ENCODE results near the gene PBRM1. TPM values are rescaled to one million over a fixed set of nuclear protein-coding genes. Genes with fewer than 3 reads are reported as not detected.
A peak's percentile ranks its signal among the peaks of the same experiment; 100 is the strongest.

Gene PBRM1
- total RNA-seq, 4 donors from 2014 or later, result 60.3 to 335 (median 134) TPM

- intact Hi-C loops (cut with DNase I; ENCODE audit: low total_unique reads) (no loop called here), in situ Hi-C loops (cut with MboI; ENCODE audit: low pct_ligation_motif_present in 1 of 4, low pct_unique_long_range_greater_than_20kb in 1 of 4, low sequenced_read_pairs in 3 of 4) (no loop called here)
- H3K36me3 ChIP-seq, result no peaks in the 10 kb centered on the region
- no peaks in the 10 kb centered on the region for H3K9me3 ChIP-seq
- peaks cover 16 to 41% (median 26%) of the 10 kb centered on the region in 4 donors for H3K4me1 ChIP-seq
- peak overlapping the region; percentile 49 to 69 (median 54) for H3K4me3 ChIP-seq
- TF ChIP-seq EP300 (IDR thresholded peaks at IDR 0.05; ENCODE audit: low read depth), result no peak
- no peak for TF ChIP-seq POLR2A (IDR thresholded peaks at IDR 0.05)
- TF ChIP-seq CTCF (IDR thresholded peaks at IDR 0.05), result no peak
- TF ChIP-seq POLR2AphosphoS5 (IDR thresholded peaks at IDR 0.05), result no peak
- WGBS, 2 donors (ENCODE audit: low coverage in 1 of 2), result 3% methylated on average over 37 of the region's 78 CpGs; no CpG with 5 or more reads in 1 of the 2 donors
- peak overlapping the region; percentile 11 to 58 (median 46) for H3K27ac ChIP-seq
- DNase-seq, result peak; percentile 40
- H3K27me3 ChIP-seq, result no peaks in the 10 kb centered on the region
These were observed 152.7 kb downstream of the PBRM1 start for GRCh38 chr3:52532838-52533622.

GRCh38 chr3:52532517-52532837 is 153.2 kb downstream of the PBRM1 start:
- Histone ChIP-seq H3K36me3 (no peaks in the 10 kb centered on the region), H3K4me3 (peak overlapping the region; percentile 49 to 69 (median 54)), H3K9me3 (no peaks in the 10 kb centered on the region), H3K27me3 (no peaks in the 10 kb centered on the region), H3K4me1 (peaks cover 11 to 35% (median 21%) of the 10 kb centered on the region in 4 donors), H3K27ac (peak overlapping the region in 3 of 4 donors; percentile 43 to 58 (median 48))
- peak; percentile 62 for DNase-seq
- 38 to 44% methylated on average over 2 to 5 of the region's 5 CpGs for WGBS, 2 donors (ENCODE audit: low coverage in 1 of 2)
- no peak for TF ChIP-seq CTCF (IDR thresholded peaks at IDR 0.05)
- TF ChIP-seq POLR2A (IDR thresholded peaks at IDR 0.05), result no peak
- no peak for TF ChIP-seq POLR2AphosphoS5 (IDR thresholded peaks at IDR 0.05)
- no peak for TF ChIP-seq EP300 (IDR thresholded peaks at IDR 0.05; ENCODE audit: low read depth)
- in situ Hi-C loops (cut with MboI; ENCODE audit: low pct_ligation_motif_present in 1 of 4, low pct_unique_long_range_greater_than_20kb in 1 of 4, low sequenced_read_pairs in 3 of 4) (no loop called here), intact Hi-C loops (cut with DNase I; ENCODE audit: low total_unique reads) (no loop called here)

- Histone ChIP-seq H3K36me3 (no peaks in the 10 kb centered on the region), H3K4me3 (no peak overlapping the region), H3K27ac (no peak overlapping the region), H3K27me3 (no peaks in the 10 kb centered on the region), H3K9me3 (no peaks in the 10 kb centered on the region), H3K4me1 (peaks cover 8 to 30% (median 19%) of the 10 kb centered on the region in 4 donors)
- in situ Hi-C loops (cut with MboI; ENCODE audit: low pct_ligation_motif_present in 1 of 4, low pct_unique_long_range_greater_than_20kb in 1 of 4, low sequenced_read_pairs in 3 of 4), result no loop called here
- no peak for DNase-seq
- WGBS, 2 donors (ENCODE audit: low coverage in 1 of 2), result 91% methylated on average over 12 of the region's 14 CpGs; no CpG with 5 or more reads in 1 of the 2 donors
- TF ChIP-seq POLR2A (IDR thresholded peaks at IDR 0.05) (no peak), POLR2AphosphoS5 (IDR thresholded peaks at IDR 0.05) (no peak), EP300 (IDR thresholded peaks at IDR 0.05; ENCODE audit: low read depth) (no peak), CTCF (IDR thresholded peaks at IDR 0.05) (no peak)
- intact Hi-C loops (cut with DNase I; ENCODE audit: low total_unique reads), result no loop called here
These were observed 153.7 kb downstream of the PBRM1 start for GRCh38 chr3:52531860-52532516.
